GM12874 (cell line): ENCODE data around the gene PCDHGB2.
"Not testable (repeated sequence)": the region's sequence is repeated elsewhere in the genome, so short reads cannot be mapped to it uniquely, and the experiment has no call there.

Experiments
- CTCF ChIP-seq: IDR thresholded peaks from 2 replicates; pipeline ENCODE4 v1.5.1; 2011; ENCODE audit warnings: low read depth, mild to moderate bottlenecking, control low read depth, low read length, moderate library complexity; ENCODE audit not compliant: insufficient read depth

Gene PCDHGB2

GRCh38 chr5:141387557-141388311, 27.9 kb downstream of the PCDHGB2 start, which contains the start of gene PCDHGB4:
Gene PCDHGB4 (plus strand): TSS chr5:141387698. CDS start chr5:141387885, 187 bp downstream.
- not testable (repeated sequence) for TF ChIP-seq CTCF

DNA sequence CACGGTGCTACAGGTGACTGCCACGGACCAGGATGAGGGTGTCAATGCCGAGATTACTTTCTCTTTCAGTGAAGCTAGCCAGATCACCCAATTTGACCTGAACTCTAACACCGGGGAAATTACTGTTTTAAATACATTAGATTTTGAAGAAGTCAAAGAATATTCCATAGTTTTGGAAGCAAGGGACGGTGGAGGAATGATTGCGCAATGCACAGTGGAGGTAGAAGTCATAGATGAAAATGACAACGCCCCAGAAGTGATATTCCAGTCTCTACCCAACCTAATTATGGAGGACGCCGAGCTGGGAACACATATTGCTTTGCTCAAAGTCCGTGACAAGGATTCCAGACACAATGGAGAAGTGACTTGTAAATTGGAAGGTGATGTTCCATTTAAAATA, 28.9 kb downstream of the PCDHGB2 start:
- no peak for TF ChIP-seq CTCF

DNA sequence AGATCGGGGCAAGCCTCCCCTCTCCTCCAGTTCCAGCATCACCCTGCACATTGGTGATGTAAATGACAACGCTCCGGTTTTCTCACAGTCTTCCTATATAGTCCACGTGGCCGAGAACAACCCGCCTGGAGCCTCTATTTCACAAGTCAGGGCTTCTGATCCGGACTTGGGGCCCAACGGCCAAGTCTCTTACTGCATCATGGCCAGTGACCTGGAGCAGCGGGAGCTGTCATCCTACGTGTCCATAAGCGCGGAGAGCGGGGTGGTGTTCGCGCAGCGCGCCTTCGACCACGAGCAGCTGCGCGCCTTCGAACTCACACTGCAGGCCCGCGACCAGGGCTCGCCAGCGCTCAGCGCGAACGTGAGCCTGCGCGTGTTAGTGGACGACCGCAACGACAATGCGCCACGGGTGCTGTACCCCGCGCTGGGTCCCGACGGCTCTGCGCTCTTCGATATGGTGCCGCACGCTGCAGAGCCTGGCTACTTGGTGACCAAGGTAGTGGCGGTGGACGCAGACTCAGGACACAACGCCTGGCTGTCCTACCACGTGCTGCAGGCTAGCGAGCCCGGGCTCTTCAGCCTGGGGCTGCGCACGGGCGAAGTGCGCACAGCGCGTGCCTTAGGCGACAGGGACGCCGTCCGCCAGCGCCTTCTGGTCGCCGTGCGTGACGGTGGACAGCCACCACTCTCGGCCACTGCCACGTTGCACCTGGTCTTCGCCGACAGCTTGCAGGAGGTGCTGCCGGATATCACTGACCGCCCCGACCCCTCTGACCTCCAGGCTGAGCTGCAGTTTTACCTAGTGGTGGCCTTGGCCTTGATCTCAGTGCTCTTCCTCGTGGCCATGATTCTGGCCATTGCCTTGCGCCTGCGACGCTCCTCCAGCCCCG, 29.6 kb downstream of the PCDHGB2 start:
- no peak for TF ChIP-seq CTCF

GRCh38 chr5:141392429-141393198, 32.8 kb downstream of the PCDHGB2 start, which contains the start of gene PCDHGA8:
Gene PCDHGA8 (plus strand): TSS chr5:141392633. CDS start chr5:141392814, 181 bp downstream.
- TF ChIP-seq CTCF = no peak

DNA sequence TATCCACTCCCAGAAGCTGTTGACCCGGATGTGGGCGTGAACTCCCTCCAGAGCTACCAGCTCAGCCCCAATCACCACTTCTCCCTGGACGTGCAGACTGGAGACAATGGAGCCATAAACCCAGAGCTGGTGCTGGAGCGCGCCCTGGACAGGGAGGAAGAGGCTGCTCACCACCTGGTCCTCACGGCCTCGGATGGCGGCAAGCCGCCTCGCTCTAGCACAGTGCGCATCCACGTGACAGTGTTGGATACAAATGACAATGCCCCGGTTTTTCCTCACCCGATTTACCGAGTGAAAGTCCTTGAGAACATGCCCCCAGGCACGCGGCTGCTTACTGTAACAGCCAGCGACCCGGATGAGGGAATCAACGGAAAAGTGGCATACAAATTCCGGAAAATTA, 33.5 kb downstream of the PCDHGB2 start:
- TF ChIP-seq CTCF = no peak

DNA sequence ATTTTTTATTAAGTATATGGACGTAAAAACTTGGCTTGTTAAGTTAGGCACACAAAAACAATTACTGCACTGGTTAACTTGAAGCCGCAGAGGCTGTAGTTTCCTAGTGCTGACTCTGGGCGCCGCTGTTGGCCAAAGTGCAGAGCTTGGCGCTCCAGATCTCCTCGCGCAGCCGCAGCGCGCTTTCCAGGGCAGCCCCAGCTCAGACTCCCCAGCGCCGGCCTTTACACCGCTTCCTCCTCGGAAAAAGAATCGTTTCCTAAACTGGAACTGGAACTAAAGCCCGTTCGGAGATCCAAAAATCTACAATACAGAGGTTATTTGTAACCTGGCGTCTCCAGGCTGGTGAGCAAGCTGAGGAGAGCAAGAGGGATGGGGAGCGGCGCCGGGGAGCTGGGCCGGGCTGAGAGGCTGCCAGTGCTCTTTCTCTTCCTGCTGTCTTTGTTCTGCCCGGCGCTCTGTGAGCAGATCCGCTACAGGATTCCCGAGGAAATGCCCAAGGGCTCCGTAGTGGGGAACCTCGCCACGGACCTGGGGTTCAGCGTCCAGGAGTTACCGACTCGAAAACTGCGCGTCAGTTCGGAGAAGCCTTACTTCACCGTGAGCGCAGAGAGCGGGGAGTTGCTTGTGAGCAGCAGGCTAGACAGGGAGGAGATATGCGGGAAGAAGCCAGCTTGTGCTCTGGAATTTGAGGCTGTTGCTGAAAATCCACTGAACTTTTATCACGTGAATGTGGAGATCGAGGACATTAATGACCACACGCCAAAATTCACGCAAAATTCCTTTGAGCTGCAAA, 38.2 kb downstream of the PCDHGB2 start, which contains the start of gene PCDHGB5:
PCDHGB5 (plus strand) TSS at position 192 of the 796 bp plus-strand sequence; CDS start at position 373, 181 bp downstream.
- TF ChIP-seq CTCF = peak; percentile 82
